NCI-H345 (cell line): Measurements from ENCODE around the gene NACC2.
A peak's percentile ranks its signal among the peaks of the same experiment; 100 is the strongest.

Experiments
- DNase-seq: peaks from one replicate; lab custom pipeline; 2025; lab: John Stamatoyannopoulos, UW

NACC2 gene

GRCh38 chr9:135992486-135993408, 102.3 kb downstream of the NACC2 start:
- DNase-seq, result peak; percentile 75

- no peak for DNase-seq
Observed at GRCh38 chr9:135991771-135992170, 103.3 kb downstream of the NACC2 start.

GRCh38 chr9:135990468-135991429, 104.3 kb downstream of the NACC2 start:
- DNase-seq, result peak; percentile 89

- DNase-seq, result peak; percentile 63
Observed at GRCh38 chr9:135989722-135990467, 105.2 kb downstream of the NACC2 start.

GRCh38 chr9:135989157-135989556, 105.9 kb downstream of the NACC2 start:
- DNase-seq, result no peak

GRCh38 chr9:135988493-135988892, 106.6 kb downstream of the NACC2 start:
- DNase-seq, result no peak

GRCh38 chr9:135987838-135988404, 107.2 kb downstream of the NACC2 start:
- no peak for DNase-seq

GRCh38 chr9:135986605-135987004, 108.5 kb downstream of the NACC2 start:
- DNase-seq, result no peak

GRCh38 chr9:135985889-135986288, 109.2 kb downstream of the NACC2 start:
- no peak for DNase-seq

- DNase-seq, result no peak
Observed at GRCh38 chr9:135985459-135985774, 109.7 kb downstream of the NACC2 start.

- DNase-seq, result no peak
Observed at GRCh38 chr9:135984072-135984710, 110.9 kb downstream of the NACC2 start.

GRCh38 chr9:135983208-135984071, 111.6 kb downstream of the NACC2 start:
- DNase-seq, result no peak

- DNase-seq, result no peak
Observed at GRCh38 chr9:135982499-135983207, 112.4 kb downstream of the NACC2 start.

- no peak for DNase-seq
Observed at GRCh38 chr9:135980926-135981630, 114.0 kb downstream of the NACC2 start.

- DNase-seq, result no peak
Observed at GRCh38 chr9:135979547-135980166, 115.4 kb downstream of the NACC2 start.

GRCh38 chr9:135978642-135979546, 116.2 kb downstream of the NACC2 start:
- DNase-seq, result no peak

- no peak for DNase-seq
Observed at GRCh38 chr9:135976944-135977343, 118.1 kb downstream of the NACC2 start.
